Keratinocyte (primary cell): ENCODE measurements around the gene CACNA1C. TPM values are rescaled to one million over a fixed set of nuclear protein-coding genes. Genes with fewer than 3 reads are reported as not detected.

ENCODE experiments used
- DNase-seq: peaks from one replicate; pipeline ENCODE4 v3.0.0-alpha.2; 2011; ENCODE audit warnings: low read depth, missing footprints, low spot score
- FAIRE-seq: peaks from 2 replicates; lab custom pipeline; 2011; peaks lifted over from hg19 to GRCh38; lab: Jason Lieb, UNC
- H2AFZ ChIP-seq: 2 replicates; pipeline ENCODE4 v1.6.0; 2012; ENCODE audit warnings: low read length, control low read depth, inconsistent platforms; ENCODE audit not compliant: control insufficient read depth
- H3K27ac ChIP-seq: 2 replicates; pipeline ENCODE4 v1.5.1; 2011; ENCODE audit warnings: low read length; ENCODE audit not compliant: control insufficient read depth, insufficient read depth
- H3K27me3 ChIP-seq: 3 replicates; pipeline ENCODE4 v1.6.0; 2011; ENCODE audit warnings: low read length; ENCODE audit not compliant: control insufficient read depth, insufficient read depth; ENCODE audit errors: extremely low read depth
- H3K36me3 ChIP-seq, 2 experiments: 2 replicates in 1 of 2; 3 replicates in 1 of 2; pipeline ENCODE4 v1.5.1; 2011; ENCODE audit warnings: low read length in 2 of 2, mild to moderate bottlenecking in 1 of 2; ENCODE audit not compliant: control insufficient read depth in 2 of 2, insufficient read depth in 2 of 2; ENCODE audit errors: extremely low read depth in 1 of 2
- H3K4me1 ChIP-seq: 3 replicates; pipeline ENCODE4 v1.5.1; 2011; ENCODE audit warnings: low read length; ENCODE audit not compliant: control insufficient read depth, insufficient read depth; ENCODE audit errors: extremely low read depth
- H3K4me2 ChIP-seq: 3 replicates; pipeline ENCODE4 v1.6.0; 2011; ENCODE audit warnings: low read depth, low read length; ENCODE audit not compliant: control insufficient read depth, insufficient read depth; ENCODE audit errors: extremely low read depth
- H3K4me3 ChIP-seq, 3 experiments: fragments of 200-600 bp in 1 of 3; sonication (generic) in 1 of 3; 2 replicates in 2 of 3; 3 replicates in 1 of 3; pipeline ENCODE4 v1.5.1; 2011 to 2016; ENCODE audit warnings: low read length in 3 of 3, mild to moderate bottlenecking in 3 of 3, control low read depth in 2 of 3, inconsistent platforms in 1 of 3, low read depth in 1 of 3, mixed read lengths in 1 of 3, mixed run types in 1 of 3, moderate library complexity in 1 of 3; ENCODE audit not compliant: control insufficient read depth in 2 of 3, insufficient read depth in 2 of 3; ENCODE audit errors: extremely low read depth in 1 of 3
- H3K79me2 ChIP-seq: 2 replicates; pipeline ENCODE4 v1.6.0; 2012; ENCODE audit warnings: low read length; ENCODE audit not compliant: control insufficient read depth, insufficient read depth
- H3K9ac ChIP-seq: 3 replicates; pipeline ENCODE4 v1.6.0; 2011; ENCODE audit warnings: low read length; ENCODE audit not compliant: control insufficient read depth, insufficient read depth; ENCODE audit errors: extremely low read depth
- H3K9me1 ChIP-seq: 3 replicates; pipeline ENCODE4 v1.6.0; 2011; ENCODE audit warnings: low read length; ENCODE audit not compliant: control insufficient read depth, insufficient read depth; ENCODE audit errors: extremely low read depth
- H3K9me3 ChIP-seq: 2 replicates; pipeline ENCODE4 v1.5.1; 2012; ENCODE audit warnings: low read depth, low read length; ENCODE audit not compliant: control insufficient read depth
- H4K20me1 ChIP-seq: 3 replicates; pipeline ENCODE4 v1.6.0; 2011; ENCODE audit warnings: low read length; ENCODE audit not compliant: control insufficient read depth, insufficient read depth; ENCODE audit errors: extremely low read depth
- CTCF ChIP-seq, 3 experiments: IDR thresholded peaks in 1 of 3; conservative IDR thresholded peaks in 1 of 3; optimal IDR thresholded peaks in 1 of 3; 2 replicates in 2 of 3; 3 replicates in 1 of 3; pipeline versions ENCODE3 to v1.5.1; 2011; ENCODE audit warnings: low read length in 3 of 3, mild to moderate bottlenecking in 3 of 3, moderate library complexity in 2 of 3, control low read depth in 1 of 3, inconsistent platforms in 1 of 3; ENCODE audit not compliant: insufficient read depth in 2 of 3; ENCODE audit errors: extremely low read depth in 1 of 3
- EZH2 ChIP-seq: IDR thresholded peaks from one replicate; pipeline ENCODE4 v1.6.1; 2012; ENCODE audit warnings: inconsistent platforms, mild to moderate bottlenecking, low read length, moderate library complexity
- dilution Hi-C: fragments of 300-500 bp; cut with MboI; formaldehyde crosslinking; loops from one replicate; pipeline ENCODE4 v1.7.0; 2020; ENCODE audit warnings: low sequenced_read_pairs; ENCODE audit not compliant: extremely low pct_ligation_motif_present
- polyA plus RNA-seq, 5 experiments: library from polyadenylated mRNA; depleted of rRNA in 3 of 5; stranded (reverse) in 3 of 5; stranded (forward) in 1 of 5; unstranded in 1 of 5; fragments of >200 nt; gene quantifications; 1 replicate in 1 of 5; 2 replicates in 3 of 5; 3 replicates in 1 of 5; pipeline versions ENCODE4 v1.2.1 to v1.2.3, GENCODE V29; 2011 to 2012; ENCODE audit warnings: missing spikeins in 2 of 5, low read depth in 1 of 5, low replicate concordance in 1 of 5

CACNA1C gene
- polyA plus RNA-seq, 1 donor (not counting 4 experiments of a cell fraction or from before 2014, with no cell fraction given) = not detected

DNA sequence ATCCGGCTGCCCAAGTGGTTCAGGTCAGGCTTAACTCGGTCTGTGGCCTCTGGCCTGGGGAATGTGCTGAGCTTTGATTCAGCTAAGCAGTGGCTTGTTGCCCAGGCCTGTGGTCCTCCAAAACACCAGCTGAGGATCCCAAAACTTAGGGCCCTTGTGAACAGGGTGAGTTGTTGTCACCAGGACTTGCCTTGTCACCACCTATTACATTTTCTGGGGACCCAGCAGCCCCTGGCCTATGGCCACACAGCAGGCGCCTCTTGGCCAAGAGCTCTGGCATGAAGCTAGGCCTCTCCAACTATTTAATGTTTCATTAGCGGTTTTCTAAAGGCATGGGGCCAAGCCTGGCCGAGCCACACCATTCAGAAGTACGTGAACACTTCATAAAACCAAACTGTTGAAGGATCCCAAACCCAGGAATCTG lies 343.7 kb downstream of the CACNA1C start:
- H3K9ac ChIP-seq = no peak overlapping the region
- no peaks in the 10 kb centered on the region for H3K9me3 ChIP-seq
- H2AFZ ChIP-seq = no peak overlapping the region
- no peak overlapping the region for H3K4me2 ChIP-seq
- no peaks in the 10 kb centered on the region for H3K79me2 ChIP-seq
- DNase-seq (no peak), FAIRE-seq (no peak)
- H3K9me1 ChIP-seq = no peaks in the 10 kb centered on the region
- TF ChIP-seq EZH2 (no peak), CTCF (optimal IDR thresholded peaks at IDR 0.05 in 1 of 3, IDR thresholded peaks at IDR 0.05 in 1 of 3, conservative IDR thresholded peaks at IDR 0.05 in 1 of 3; ENCODE audit: extremely low read depth in 1 of 3, insufficient read depth in 2 of 3, low read length in 3 of 3) (no peak)
- no peaks in the 10 kb centered on the region for H4K20me1 ChIP-seq
- no peak overlapping the region for H3K27ac ChIP-seq
- dilution Hi-C loops = no loop called here
- H3K36me3 ChIP-seq = no peaks in the 10 kb centered on the region
- no peak overlapping the region for H3K4me3 ChIP-seq
- no peaks in the 10 kb centered on the region for H3K4me1 ChIP-seq
- no peaks in the 10 kb centered on the region for H3K27me3 ChIP-seq

DNA sequence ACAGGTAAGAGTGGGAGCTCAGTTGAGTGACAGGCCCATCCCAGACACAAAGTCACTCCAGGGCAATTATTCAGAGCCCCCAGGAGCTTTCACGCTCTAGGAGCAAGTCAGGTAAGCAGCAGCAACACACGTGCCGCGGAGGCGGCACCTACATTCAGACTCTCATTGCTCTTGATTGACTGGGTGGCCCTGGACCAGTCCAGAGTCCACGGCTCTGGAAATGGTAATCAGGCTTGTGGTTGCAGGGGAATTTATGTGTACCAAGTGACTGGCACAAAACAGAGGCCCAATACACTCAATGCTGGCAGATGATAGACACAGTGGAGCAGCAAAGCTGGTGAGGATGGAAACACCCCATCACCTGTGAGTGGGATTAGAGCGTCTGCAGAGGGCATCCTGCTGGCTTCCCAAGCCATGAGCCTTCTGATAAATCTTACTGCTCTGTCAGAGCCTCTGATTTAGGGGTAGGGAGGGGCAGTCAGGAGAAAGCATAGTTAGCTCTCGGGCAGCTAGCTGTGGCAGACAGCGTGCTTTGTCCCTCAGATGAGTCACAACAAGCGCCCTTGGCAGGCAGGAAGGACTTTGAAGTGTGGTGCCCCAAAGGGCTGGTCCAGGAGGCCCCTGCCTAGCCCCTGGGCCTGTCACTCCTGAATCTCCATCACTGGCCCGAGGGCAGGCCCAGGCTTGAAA lies 344.7 kb downstream of the CACNA1C start:
- no peaks in the 10 kb centered on the region for H3K36me3 ChIP-seq
- no peaks in the 10 kb centered on the region for H3K27me3 ChIP-seq
- no peak overlapping the region for H3K4me2 ChIP-seq
- H3K79me2 ChIP-seq = no peaks in the 10 kb centered on the region
- no peak for DNase-seq
- dilution Hi-C loops = no loop called here
- no peaks in the 10 kb centered on the region for H4K20me1 ChIP-seq
- no peak for TF ChIP-seq EZH2
- no peak for TF ChIP-seq CTCF (optimal IDR thresholded peaks at IDR 0.05 in 1 of 3, IDR thresholded peaks at IDR 0.05 in 1 of 3, conservative IDR thresholded peaks at IDR 0.05 in 1 of 3; ENCODE audit: extremely low read depth in 1 of 3, insufficient read depth in 2 of 3, low read length in 3 of 3)
- no peak overlapping the region for H3K27ac ChIP-seq
- H2AFZ ChIP-seq = no peak overlapping the region
- no peaks in the 10 kb centered on the region for H3K4me1 ChIP-seq
- H3K9me1 ChIP-seq = no peaks in the 10 kb centered on the region
- H3K9me3 ChIP-seq = no peaks in the 10 kb centered on the region
- H3K9ac ChIP-seq = no peak overlapping the region
- FAIRE-seq = no peak
- no peak overlapping the region for H3K4me3 ChIP-seq
